ENCODE results near the gene RAB33B. TPM values are rescaled to one million over a fixed set of nuclear protein-coding genes. Genes with fewer than 3 reads are reported as not detected.
"Not testable (repeated sequence)": the region's sequence is repeated elsewhere in the genome, so short reads cannot be mapped to it uniquely, and the experiment has no call there.

RAB33B gene
- 10 to 100 TPM in 6 of 10 donors, 1 to 10 TPM in 4; 8.9 to 11.9 (median 10.2) TPM for polyA plus RNA-seq (ENCODE audit: insufficient read length in 10 of 10)
- long read RNA-seq, donor 1, full-length matches to known transcripts, result 2 of 2 reads
- long read RNA-seq, donor 1, partial matches to known transcripts, result 0 of 2 reads
- long read RNA-seq, donor 1, other reads (novel, unspliced or antisense), result 0 of 2 reads
- long read RNA-seq, donor 2, full-length matches to known transcripts, result 3 of 3 reads
- long read RNA-seq, donor 2, partial matches to known transcripts, result 0 of 3 reads
- long read RNA-seq, donor 2, other reads (novel, unspliced or antisense), result 0 of 3 reads
- long read RNA-seq, donor 3, result 0 reads
- long read RNA-seq, donor 4, full-length matches to known transcripts, result 5 of 5 reads
- long read RNA-seq, donor 4, partial matches to known transcripts, result 0 of 5 reads
- long read RNA-seq, donor 4, other reads (novel, unspliced or antisense), result 0 of 5 reads
- long read RNA-seq, donor 5, full-length matches to known transcripts, result 6 of 6 reads
- long read RNA-seq, donor 5, partial matches to known transcripts, result 0 of 6 reads
- long read RNA-seq, donor 5, other reads (novel, unspliced or antisense), result 0 of 6 reads
- long read RNA-seq, donor 6, full-length matches to known transcripts, result 7 of 7 reads
- long read RNA-seq, donor 6, partial matches to known transcripts, result 0 of 7 reads
- long read RNA-seq, donor 6, other reads (novel, unspliced or antisense), result 0 of 7 reads
- long read RNA-seq, donor 7, full-length matches to known transcripts, result 2 of 2 reads
- long read RNA-seq, donor 7, partial matches to known transcripts, result 0 of 2 reads
- long read RNA-seq, donor 7, other reads (novel, unspliced or antisense), result 0 of 2 reads
- long read RNA-seq, donor 8, full-length matches to known transcripts, result 3 of 3 reads
- long read RNA-seq, donor 8, partial matches to known transcripts, result 0 of 3 reads
- long read RNA-seq, donor 8, other reads (novel, unspliced or antisense), result 0 of 3 reads
- long read RNA-seq, donor 9, full-length matches to known transcripts, result 1 of 1 reads
- long read RNA-seq, donor 9, partial matches to known transcripts, result 0 of 1 reads
- long read RNA-seq, donor 9, other reads (novel, unspliced or antisense), result 0 of 1 reads

DNA sequence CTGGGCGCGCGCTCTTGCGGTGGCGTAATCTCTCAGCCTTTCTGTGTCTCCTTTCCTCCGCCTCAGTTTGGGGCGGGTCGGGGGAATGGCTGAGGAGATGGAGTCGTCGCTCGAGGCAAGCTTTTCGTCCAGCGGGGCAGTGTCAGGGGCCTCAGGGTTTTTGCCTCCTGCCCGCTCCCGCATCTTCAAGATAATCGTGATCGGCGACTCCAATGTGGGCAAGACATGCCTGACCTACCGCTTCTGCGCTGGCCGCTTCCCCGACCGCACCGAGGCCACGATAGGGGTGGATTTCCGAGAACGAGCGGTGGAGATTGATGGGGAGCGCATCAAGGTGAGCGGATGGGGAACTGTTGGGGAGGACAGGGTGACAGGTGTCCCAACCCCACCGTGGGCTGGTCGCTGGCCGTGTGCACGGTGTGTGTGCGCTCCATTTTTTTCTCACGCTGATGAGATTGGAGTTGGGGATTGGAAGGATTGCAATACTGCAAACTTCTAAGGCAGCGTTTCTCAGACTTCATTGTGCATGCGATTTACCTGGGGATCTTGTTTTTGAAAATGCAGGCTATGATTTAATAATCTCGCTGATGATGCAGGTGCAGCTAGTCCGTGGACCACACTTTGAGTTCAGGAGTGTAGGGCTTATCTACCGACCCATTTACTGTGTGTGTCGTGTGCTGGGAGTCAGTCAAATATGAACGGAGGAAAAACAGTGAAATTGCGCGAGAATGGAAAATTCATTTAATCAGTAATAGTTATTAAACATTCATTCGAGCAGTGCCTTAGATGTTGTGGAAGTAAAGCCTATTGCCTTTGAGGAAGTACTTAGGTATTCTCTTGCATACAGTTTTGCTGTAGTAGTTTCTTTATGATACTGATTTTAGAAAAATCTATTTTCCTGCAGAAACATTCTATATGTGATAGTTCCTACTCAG lies at the start of gene RAB33B:
TSS of gene RAB33B (plus strand) at position 11 of the 935 bp plus-strand sequence. CDS start at position 86, 75 bp downstream.
- DNase-seq, result no peak

DNA sequence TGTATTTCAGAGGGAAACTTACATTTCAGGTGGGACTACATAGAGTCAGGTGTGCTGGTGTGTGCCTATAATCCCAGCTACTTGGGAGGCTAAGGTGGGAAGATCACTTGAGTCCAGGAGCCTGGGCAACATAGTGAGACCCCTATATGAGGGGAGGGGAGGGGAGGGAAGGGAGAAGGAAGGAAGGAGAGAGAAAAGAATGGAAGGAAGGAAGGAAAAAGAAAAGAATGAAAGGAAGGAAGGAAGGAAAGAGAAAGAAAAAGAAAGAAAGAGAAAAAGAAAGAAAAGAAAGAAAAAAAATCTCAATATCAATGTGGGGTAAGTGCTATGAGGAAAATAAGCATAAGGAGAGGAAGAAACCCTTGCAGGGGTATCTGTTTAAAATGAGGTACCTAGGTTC lies 43.6 kb upstream of the RAB33B start:
- no peak for DNase-seq

- DNase-seq, result not testable (repeated sequence)
These were observed 39.2 kb upstream of the RAB33B start for GRCh38 chr4:139414671-139415210.

- DNase-seq, result peak; percentile 16 to 53 (median 46)
These were observed 37.7 kb upstream of the RAB33B start for GRCh38 chr4:139416073-139416673.

DNA sequence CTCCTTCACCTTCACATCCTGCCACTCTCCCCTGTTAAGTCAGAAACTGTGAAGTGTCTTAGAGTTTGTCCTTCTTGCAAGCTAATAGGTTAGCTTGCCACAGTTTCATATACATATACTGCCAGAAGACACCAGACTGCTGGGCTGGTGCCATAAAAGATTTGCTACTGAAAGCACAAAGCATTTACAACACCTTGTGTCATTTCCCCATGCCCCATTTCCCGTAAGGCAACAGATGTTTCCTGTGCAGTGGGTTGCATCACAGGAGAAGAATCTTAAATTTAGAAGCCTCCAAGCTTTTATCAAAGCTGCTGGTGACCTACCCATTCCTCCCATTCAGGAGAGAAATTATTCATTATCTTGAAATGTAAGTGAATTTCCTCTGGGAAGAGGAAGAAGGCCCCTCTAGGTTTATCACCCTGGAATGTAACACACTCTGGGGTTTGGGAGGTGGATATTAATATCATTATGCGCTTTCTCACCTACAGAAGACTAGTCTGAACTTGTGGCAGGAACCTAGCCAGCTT lies 34.5 kb upstream of the RAB33B start:
- peak; percentile 49 to 75 (median 49) for DNase-seq

GRCh38 chr4:139420652-139421051 lies 33.3 kb upstream of the RAB33B start:
- no peak for DNase-seq

DNA sequence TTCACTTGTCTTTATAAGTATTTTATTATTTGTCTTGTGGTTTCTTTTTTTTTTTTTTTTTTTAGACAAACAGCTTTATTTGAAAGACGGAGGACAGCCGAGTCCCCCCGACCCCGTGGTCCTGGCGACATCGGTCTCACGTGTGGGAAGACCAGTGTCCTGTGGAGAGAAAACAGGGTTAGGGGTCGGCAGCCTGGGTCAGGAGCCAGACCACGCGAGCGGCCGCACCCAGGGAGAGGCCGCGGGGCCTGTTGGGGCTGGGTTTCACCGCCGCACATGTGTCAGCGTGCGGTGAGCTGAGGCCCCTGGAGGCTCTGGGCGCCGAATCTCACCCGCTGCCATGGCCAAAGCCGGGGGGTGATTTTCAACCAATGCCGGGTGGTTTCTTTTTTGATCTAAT lies 17.8 kb upstream of the RAB33B start:
- no peak for DNase-seq

DNA sequence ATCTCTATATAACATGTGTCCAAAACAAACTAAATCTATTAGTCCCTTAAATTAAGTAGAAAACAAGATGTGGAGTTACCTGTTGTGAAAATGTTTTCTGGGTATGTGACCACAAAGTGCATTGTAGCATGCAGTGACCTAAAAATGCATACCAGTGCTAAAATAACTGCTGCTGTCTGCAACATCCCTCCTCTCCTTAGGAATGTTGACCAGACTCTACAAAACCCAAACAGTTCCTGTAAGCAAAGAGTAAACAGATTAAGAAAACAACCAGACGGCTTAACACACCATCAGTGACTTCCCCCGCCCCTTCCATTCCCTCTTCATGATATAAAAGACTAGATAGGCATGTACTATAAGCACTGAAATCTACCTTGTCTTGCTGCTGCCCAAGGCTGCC lies 15.8 kb upstream of the RAB33B start:
- DNase-seq, result no peak

DNA sequence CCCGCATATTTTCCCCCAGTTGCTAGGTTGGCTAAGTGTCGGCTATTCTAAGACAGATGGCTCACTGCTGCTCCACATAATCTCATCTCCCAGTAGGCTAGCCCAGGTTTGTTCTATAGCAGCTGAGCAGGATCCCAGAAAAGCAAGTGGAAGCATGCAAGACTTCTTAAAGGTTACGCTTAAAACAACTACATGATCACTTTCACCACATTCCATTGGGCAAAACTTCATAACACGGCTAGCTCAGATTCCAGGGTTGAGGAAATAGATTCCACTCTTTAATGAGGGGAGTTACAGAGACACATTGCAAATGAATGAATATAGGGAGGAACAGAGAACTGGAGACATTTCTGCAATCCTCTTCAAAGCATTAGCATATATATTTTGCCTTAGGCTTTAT lies 12.9 kb upstream of the RAB33B start:
- DNase-seq, result no peak

DNA sequence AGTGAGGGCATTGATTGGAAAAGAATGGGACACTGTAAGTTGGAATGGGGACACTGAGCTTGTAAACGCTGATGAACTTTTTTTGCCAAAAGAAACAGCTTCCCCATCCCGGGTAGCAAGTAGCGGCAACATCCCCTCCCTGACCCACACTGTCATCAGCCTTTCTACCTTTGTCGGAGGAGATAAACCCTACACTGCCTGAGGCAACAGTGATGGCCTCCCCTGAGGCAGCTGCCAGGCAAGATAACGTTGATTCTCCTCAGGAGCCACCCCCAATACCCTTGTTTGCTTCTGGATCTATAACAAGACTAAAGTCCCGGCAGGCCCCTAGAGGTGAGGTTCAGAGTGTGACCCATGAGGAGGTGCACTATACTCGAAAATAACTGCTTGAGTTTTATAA lies 10.3 kb upstream of the RAB33B start:
- DNase-seq, result no peak

- DNase-seq, result not testable (repeated sequence)
These were observed 9.0 kb upstream of the RAB33B start for GRCh38 chr4:139444881-139445280.

- DNase-seq, result not testable (repeated sequence)
These were observed 6.8 kb upstream of the RAB33B start for GRCh38 chr4:139447078-139447477.

DNA sequence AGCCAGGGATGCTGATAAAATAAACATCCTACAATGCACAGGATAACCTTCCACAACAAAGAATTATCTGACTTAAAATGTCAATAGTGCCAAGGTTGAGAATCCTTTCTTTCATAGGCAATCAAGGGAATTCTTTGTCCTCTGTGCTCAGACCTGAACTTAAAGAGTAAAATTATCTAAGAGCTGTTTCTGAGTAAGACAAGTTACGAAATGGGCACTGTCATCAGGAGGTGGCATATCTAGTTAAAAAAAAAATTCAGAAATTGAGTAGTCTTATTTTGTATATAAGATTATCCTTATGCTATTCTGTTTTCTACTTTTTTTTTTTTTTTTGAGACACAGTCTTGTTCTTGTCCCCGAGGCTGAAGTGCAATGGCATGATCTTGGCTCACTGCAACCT lies 3.3 kb upstream of the RAB33B start:
- no peak for DNase-seq

- no peak for DNase-seq
These were observed 1.9 kb upstream of the RAB33B start for GRCh38 chr4:139451997-139452396.

DNA sequence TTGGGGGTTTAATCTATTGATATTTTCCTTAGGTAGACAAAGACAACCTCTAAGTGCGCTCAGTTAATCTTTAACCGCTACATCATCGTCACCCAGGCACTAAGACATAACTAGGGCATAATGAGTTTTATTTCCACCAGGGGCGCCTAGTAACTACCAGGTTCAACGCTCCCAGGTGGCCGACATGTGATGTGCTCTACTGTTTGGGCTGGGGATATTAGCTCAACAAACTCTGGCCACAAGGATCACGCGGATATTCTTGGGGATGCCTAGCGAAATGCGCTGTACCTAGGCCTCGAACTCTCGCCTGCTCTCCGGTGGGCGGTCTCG lies 915 bp upstream of the RAB33B start:
- no peak for DNase-seq

DNA sequence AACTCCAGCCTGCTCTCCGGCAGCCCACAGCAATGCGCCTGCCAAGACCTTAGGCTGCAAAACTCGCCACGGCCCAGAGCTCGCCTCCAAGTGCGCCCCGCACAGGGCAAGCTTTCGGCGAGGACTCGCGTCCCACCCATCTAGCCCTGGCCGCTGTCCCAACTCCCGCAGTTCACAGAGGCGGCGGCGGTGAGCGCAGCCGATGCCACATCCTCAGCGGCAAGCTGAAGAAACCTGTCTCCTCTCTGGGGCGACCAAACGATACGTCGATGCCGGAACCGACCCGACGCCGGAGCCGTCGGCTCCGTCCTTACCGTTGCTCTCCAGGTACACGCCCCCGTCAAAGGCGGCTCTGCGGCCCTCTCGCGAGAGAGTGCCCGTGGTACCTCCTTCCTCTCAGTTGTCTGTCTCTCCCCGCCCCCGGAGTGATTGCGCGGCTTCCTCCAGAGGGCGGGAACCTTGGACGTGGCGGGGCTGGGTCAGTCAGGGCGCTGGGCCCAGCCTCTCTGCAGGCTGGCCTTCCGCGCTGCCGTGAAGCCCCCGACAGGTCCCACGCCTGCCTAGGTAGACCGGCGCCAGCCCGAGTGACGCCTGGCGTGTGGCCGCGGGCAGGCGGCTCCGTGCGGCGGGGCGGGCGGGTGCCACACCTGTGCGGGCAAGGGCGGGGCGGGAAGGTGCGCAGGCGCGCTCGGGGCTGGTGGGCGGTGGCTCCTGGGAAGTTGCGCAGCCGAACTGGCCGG lies 380 bp upstream of the RAB33B start:
- peak; percentile 97 to 99 (median 98) for DNase-seq

DNA sequence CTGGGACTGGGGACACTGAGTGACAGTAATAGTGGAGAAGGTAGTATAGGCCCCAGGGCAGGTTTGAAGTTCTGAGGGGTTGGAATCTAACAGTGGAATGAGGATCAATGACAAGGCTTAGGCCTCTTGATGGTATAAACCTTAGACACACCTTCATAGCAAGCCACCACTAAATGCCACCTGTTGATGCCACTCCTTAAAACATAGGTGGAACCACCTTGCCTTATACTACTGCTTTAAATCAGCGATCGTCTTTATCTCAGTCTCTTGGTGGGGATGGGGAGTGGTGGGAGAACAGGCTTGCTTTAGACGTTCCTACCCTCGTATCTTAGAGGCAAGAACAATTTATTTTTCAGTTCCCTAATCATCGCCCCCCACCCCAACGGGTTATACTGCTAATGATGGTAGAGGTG lies 1.2 kb downstream of the RAB33B start:
- DNase-seq, result peak in 1 of 3 donors; percentile 40

- DNase-seq, result no peak
These were observed 3.4 kb downstream of the RAB33B start for GRCh38 chr4:139457318-139457717.

GRCh38 chr4:139458543-139458942 lies 4.6 kb downstream of the RAB33B start:
- no peak for DNase-seq

All from muscle of back (tissue), 13 donors.